GM19324 (cell line): ENCODE measurements around the gene NRK.
"Not testable (repeated sequence)": the region's sequence is repeated elsewhere in the genome, so short reads cannot be mapped to it uniquely, and the experiment has no call there.

Experiments
- ATAC-seq: cut with Tn5 transposase; IDR thresholded peaks from one replicate; pipeline ENCODE4 v1.9.1; 2021; ENCODE audit warnings: mild to moderate bottlenecking, moderate library complexity; ENCODE audit not compliant: unreplicated experiment, low FRiP score

NRK gene

GRCh38 chrX:105876658-105877057 is 54.3 kb downstream of the NRK start:
- ATAC-seq: no peak

GRCh38 chrX:105880491-105880890 is 58.2 kb downstream of the NRK start:
- ATAC-seq: no peak

- ATAC-seq: no peak
Measured at GRCh38 chrX:105882581-105883275, 60.4 kb downstream of the NRK start.

GRCh38 chrX:105894721-105895120 is 72.4 kb downstream of the NRK start:
- no peak for ATAC-seq

GRCh38 chrX:105909576-105909975 is 87.2 kb downstream of the NRK start:
- no peak for ATAC-seq

- ATAC-seq: no peak
Measured at GRCh38 chrX:105910563-105911105, 88.3 kb downstream of the NRK start.

- no peak for ATAC-seq
Measured at GRCh38 chrX:105945266-105945665, 122.9 kb downstream of the NRK start.

- ATAC-seq: no peak
Measured at GRCh38 chrX:105969487-105969886, 147.1 kb downstream of the NRK start.

GRCh38 chrX:105972690-105973386 is 150.5 kb downstream of the NRK start:
- ATAC-seq: no peak

- ATAC-seq: no peak
Measured at GRCh38 chrX:105973387-105973739, 151.0 kb downstream of the NRK start.

- no peak for ATAC-seq
Measured at GRCh38 chrX:105975382-105975781, 153.0 kb downstream of the NRK start.

GRCh38 chrX:105981772-105982485 is 159.6 kb downstream of the NRK start:
- no peak for ATAC-seq

GRCh38 chrX:105988487-105988886 is 166.1 kb downstream of the NRK start:
- ATAC-seq: not testable (repeated sequence)

GRCh38 chrX:105999294-105999693 is 177.0 kb downstream of the NRK start:
- no peak for ATAC-seq

- ATAC-seq: no peak
Measured at GRCh38 chrX:106000203-106000602, 177.9 kb downstream of the NRK start.

GRCh38 chrX:106000609-106001008 is 178.3 kb downstream of the NRK start:
- not testable (repeated sequence) for ATAC-seq

GRCh38 chrX:106005684-106006083 is 183.3 kb downstream of the NRK start:
- no peak for ATAC-seq

- ATAC-seq: no peak
Measured at GRCh38 chrX:106007815-106008214, 185.5 kb downstream of the NRK start.
